K562 (cell line): ENCODE results near the gene LZTR1. TPM values are rescaled to one million over a fixed set of nuclear protein-coding genes. Genes with fewer than 3 reads are reported as not detected.

Experiments
- ATAC-seq: fragments of 200-7000 bp; cut with Tn5 transposase; 3 replicates; pipeline ENCODE4 v1.9.1; 2020; ENCODE audit warnings: moderate library complexity
- BruUV-seq: library from RNA; stranded (reverse); fragments of 400-500 nt; replicated peaks from 2 replicates; lab custom pipeline; 2021; lab: Mats Ljungman, UMichigan
- CTCF ChIA-PET: fragments of 300-600 bp; formaldehyde crosslinking; extraction: SDS; loops from one replicate; lab custom pipeline; 2021; ENCODE audit warnings: low intra/inter-chr PET ratio; lab: Yijun Ruan, JAX
- POLR2A ChIA-PET: fragments of 300-600, 350-650 bp; sonication (Branson Sonifier 250); formaldehyde crosslinking; extraction: SDS; loops from one replicate; lab custom pipeline; 2021; ENCODE audit warnings: antibody characterized with exemption, inconsistent platforms; lab: Yijun Ruan, JAX
- DNase-seq, 4 experiments: peaks; one replicate each; pipeline versions ENCODE4 v3.0.0 to v3.0.0-alpha.2; 2011 to 2018; ENCODE audit warnings: low spot score in 3 of 4, mixed read lengths in 3 of 4; ENCODE audit errors: extremely low read depth in 1 of 4
- FAIRE-seq: peaks from 2 replicates; lab custom pipeline; 2011; peaks lifted over from hg19 to GRCh38; lab: Jason Lieb, UNC
- H2AFZ ChIP-seq: 2 replicates; pipeline ENCODE4 v1.6.0; 2011; ENCODE audit warnings: low read depth, low read length, control low read depth, inconsistent platforms
- H3K27ac ChIP-seq: fragments of 200-600 bp; 3 replicates; pipeline ENCODE4 v1.8.0; 2011; ENCODE audit warnings: low read depth, mild to moderate bottlenecking, control low read depth, inconsistent platforms, low read length, moderate library complexity, mixed read lengths; ENCODE audit errors: extremely low read depth
- H3K27me3 ChIP-seq, 2 experiments: fragments of 300-600 bp in 1 of 2; 2 replicates in 1 of 2; 3 replicates in 1 of 2; pipeline versions ENCODE4 v1.6.0 to v1.8.0; 2011; ENCODE audit warnings: inconsistent platforms in 2 of 2, low read length in 2 of 2, mild to moderate bottlenecking in 1 of 2, mixed read lengths in 1 of 2, moderate library complexity in 1 of 2; ENCODE audit not compliant: control insufficient read depth in 2 of 2, insufficient read depth in 2 of 2
- H3K36me3 ChIP-seq: fragments of 300-600 bp; 3 replicates; pipeline ENCODE4 v1.8.0; 2011; ENCODE audit warnings: mild to moderate bottlenecking, low read length, inconsistent platforms; ENCODE audit not compliant: control insufficient read depth, insufficient read depth
- H3K4me1 ChIP-seq, 2 experiments: fragments of 200-600 bp in 1 of 2; replicated peaks in 1 of 2; 2 replicates in 1 of 2; 3 replicates in 1 of 2; pipeline versions ENCODE4 v1.5.1 to v1.8.0; 2011; ENCODE audit warnings: inconsistent platforms in 2 of 2, low read length in 2 of 2, mild to moderate bottlenecking in 1 of 2, mixed read lengths in 1 of 2, moderate library complexity in 1 of 2; ENCODE audit not compliant: control insufficient read depth in 2 of 2, insufficient read depth in 2 of 2
- H3K4me2 ChIP-seq: 2 replicates; pipeline ENCODE4 v1.6.1; 2011; ENCODE audit warnings: low read length, control low read depth, inconsistent platforms, mixed read lengths; ENCODE audit not compliant: insufficient read depth
- H3K4me3 ChIP-seq: fragments of 200-600 bp; sonication (generic), shearing (Covaris generic); 2 replicates; pipeline ENCODE4 v1.5.1; 2016; ENCODE audit warnings: control low read depth, inconsistent platforms
- H3K79me2 ChIP-seq: fragments of 200-600 bp; 3 replicates; pipeline ENCODE4 v1.8.0; 2011; ENCODE audit warnings: low read length, inconsistent platforms; ENCODE audit not compliant: control insufficient read depth, insufficient read depth
- H3K9ac ChIP-seq, 2 experiments: 2 replicates each; pipeline versions ENCODE4 v1.6.0 to v1.6.1; 2011; ENCODE audit warnings: low read depth in 2 of 2, low read length in 2 of 2, control low read depth in 1 of 2, inconsistent platforms in 1 of 2, mild to moderate bottlenecking in 1 of 2, mixed read lengths in 1 of 2; ENCODE audit not compliant: insufficient read depth in 1 of 2
- H3K9me1 ChIP-seq: one replicate; pipeline ENCODE4 v1.6.0; 2011; ENCODE audit warnings: inconsistent platforms, mild to moderate bottlenecking, low read length, moderate library complexity; ENCODE audit not compliant: control insufficient read depth, insufficient read depth
- H3K9me3 ChIP-seq: replicated peaks from 2 replicates; pipeline ENCODE4 v1.5.1; 2011; ENCODE audit warnings: low read depth, low read length, inconsistent platforms; ENCODE audit not compliant: control insufficient read depth, insufficient read depth
- H4K20me1 ChIP-seq: replicated peaks from 2 replicates; pipeline ENCODE4 v1.6.1; 2011; ENCODE audit warnings: low read length, inconsistent platforms, mixed read lengths; ENCODE audit not compliant: control insufficient read depth, insufficient read depth
- CREM ChIP-seq: IDR thresholded peaks from 2 replicates; pipeline ENCODE4 v1.6.1; 2014; ENCODE audit warnings: antibody characterized with exemption, low read depth
- HDAC6 ChIP-seq: IDR thresholded peaks from 2 replicates; pipeline ENCODE4 v1.6.1; 2012; ENCODE audit warnings: low read depth, mild to moderate bottlenecking, control low read depth, inconsistent platforms, low read length, moderate library complexity
- HNRNPL ChIP-seq: fragments of 200-400 bp; formaldehyde crosslinking; IDR thresholded peaks from 2 replicates; pipeline ENCODE4 v1.6.1; 2017; ENCODE audit warnings: low read depth, mild to moderate bottlenecking, low read length
- ILK ChIP-seq: fragments of 450-650 bp; IDR thresholded peaks from 2 replicates; pipeline ENCODE4 v1.6.1; 2016; ENCODE audit warnings: missing genetic modification characterization, low read depth, mild to moderate bottlenecking, missing compliant biosample characterization, moderate library complexity, borderline replicate concordance
- JUND ChIP-seq, 2 experiments: IDR thresholded peaks; 2 replicates in 1 of 2; 3 replicates in 1 of 2; pipeline ENCODE4 v1.6.1; 2011; ENCODE audit warnings: borderline replicate concordance in 2 of 2, low read depth in 2 of 2, low read length in 2 of 2, improper control_type of control experiment in 1 of 2, missing biosample characterization in 1 of 2, missing genetic modification characterization in 1 of 2, missing genetic modification reagents in 1 of 2
- KDM5B ChIP-seq: fragments of 200-600 bp; sonication (generic); IDR thresholded peaks from 2 replicates; pipeline ENCODE4 v1.6.1; 2012; ENCODE audit warnings: low read depth, mild to moderate bottlenecking, moderate library complexity, low read length, control low read depth, inconsistent platforms; ENCODE audit not compliant: insufficient replicate concordance
- KLF13 ChIP-seq: fragments of 450-650 bp; IDR thresholded peaks from 2 replicates; pipeline ENCODE4 v1.6.1; 2016; ENCODE audit warnings: missing genetic modification characterization, low read depth, mild to moderate bottlenecking, missing compliant biosample characterization, moderate library complexity, borderline replicate concordance
- PHF8 ChIP-seq: fragments of 200-600 bp; sonication (generic); IDR thresholded peaks from 2 replicates; pipeline ENCODE4 v1.6.1; 2012; ENCODE audit warnings: mixed run types, mild to moderate bottlenecking, inconsistent platforms, low read length, moderate library complexity, borderline replicate concordance
- POLR2G ChIP-seq: fragments of 200-400 bp; formaldehyde crosslinking; IDR thresholded peaks from 2 replicates; pipeline ENCODE4 v1.6.1; 2017; ENCODE audit warnings: low read depth, mild to moderate bottlenecking, antibody characterized with exemption, low read length, moderate library complexity
- RBM14 ChIP-seq: fragments of 200-400 bp; formaldehyde crosslinking; IDR thresholded peaks from 2 replicates; pipeline ENCODE4 v1.6.1; 2018; ENCODE audit warnings: low read depth, mild to moderate bottlenecking, low read length, moderate library complexity, borderline replicate concordance; ENCODE audit not compliant: insufficient read depth
- SRSF3 ChIP-seq: fragments of 200-400 bp; formaldehyde crosslinking; IDR thresholded peaks from 2 replicates; pipeline ENCODE4 v1.6.1; 2016; ENCODE audit warnings: mild to moderate bottlenecking, low read length, moderate library complexity; ENCODE audit not compliant: insufficient read depth
- STAG1 ChIP-seq: sonication (generic); formaldehyde crosslinking; IDR thresholded peaks from 2 replicates; pipeline ENCODE4 v1.5.0; 2020; ENCODE audit warnings: missing genetic modification reagents, borderline replicate concordance
- TBP ChIP-seq: optimal IDR thresholded peaks from 2 replicates; pipeline ENCODE3; 2011; ENCODE audit warnings: low read depth, low read length, improper control_type of control experiment
- TEAD1 ChIP-seq, 2 experiments: fragments of 450-650 bp in 1 of 2; sonication (generic) in 1 of 2; formaldehyde crosslinking; IDR thresholded peaks; 2 replicates each; pipeline versions ENCODE4 v1.4.0 to v1.8.0; 2020 to 2022; ENCODE audit warnings: mild to moderate bottlenecking in 2 of 2, missing genetic modification reagents in 1 of 2
- ZNF133 ChIP-seq: fragments of 250-450 bp; sonication (Bioruptor Pico); IDR thresholded peaks from 2 replicates; pipeline ENCODE4 v1.4.0; 2020; ENCODE audit warnings: mild to moderate bottlenecking
- ZNF184 ChIP-seq: sonication (generic); formaldehyde crosslinking; IDR thresholded peaks from 2 replicates; pipeline ENCODE4 v1.5.0; 2020; ENCODE audit warnings: missing genetic modification reagents
- ZSCAN29 ChIP-seq: fragments of 450-650 bp; IDR thresholded peaks from 2 replicates; pipeline ENCODE4 v1.6.1; 2017
- WGBS: fragments of 100-300 bp; shearing (Covaris generic); methylation state at CpG from one replicate; pipeline ENCODE4 v1.1.6; 2016; ENCODE audit warnings: low coverage, mixed read lengths; ENCODE audit not compliant: insufficient coverage; ENCODE audit errors: missing lambda C conversion rate; 5-methylcytosine and 5-hydroxymethylcytosine counted together
- in situ Hi-C: fragments of 300-500 bp; cut with MboI; formaldehyde crosslinking; loops from 4 replicates; pipeline ENCODE4 v1.15.0; 2018; ENCODE audit warnings: inconsistent platforms, mixed read lengths
- intact Hi-C: fragments of 100-400 bp; cut with micrococcal nuclease; formaldehyde crosslinking; loops from 2 replicates; pipeline ENCODE4 v1.14.2; 2022
- polyA plus RNA-seq, 8 experiments: library from polyadenylated mRNA; depleted of rRNA in 4 of 8; stranded (reverse) in 5 of 8; unstranded in 3 of 8; fragments of >200 nt; fragmentation: Nextera tagmentation in 2 of 8; fragmentation: Illumina TruSeq in 1 of 8; extraction: Ambion mirVana in 2 of 8; extraction: Trizol in 1 of 8; gene quantifications; 2 replicates each; pipeline versions ENCODE4 v1.2.1 to v1.2.3, GENCODE V29; 2011 to 2014; ENCODE audit warnings: inconsistent platforms in 1 of 8, missing spikeins in 1 of 8
- total RNA-seq, 7 experiments: library from RNA; depleted of rRNA in 6 of 7; stranded (reverse); fragments of >200 nt in 6 of 7; fragmentation: Illumina TruSeq in 2 of 7; extraction: Trizol in 2 of 7; gene quantifications; 2 replicates each; pipeline versions ENCODE4 v1.2.1 to v1.2.3, GENCODE V29; 2011 to 2021; ENCODE audit warnings: low replicate concordance in 1 of 7

LZTR1 gene
- total and polyA plus RNA-seq, 9 of the 15 experiments (the other 6 are each of a cell fraction or from before 2014, with no cell fraction given) = 2.2 to 135 (median 63.0) TPM

- TF ChIP-seq RBM14 (0 out of 2 replicates have a peak, but pooled peaks have one; percentile 49), POLR2G (peak; percentile 54)
Measured at GRCh38 chr22:21031545-21032036, 49.5 kb downstream of the LZTR1 start (continued).

DNA sequence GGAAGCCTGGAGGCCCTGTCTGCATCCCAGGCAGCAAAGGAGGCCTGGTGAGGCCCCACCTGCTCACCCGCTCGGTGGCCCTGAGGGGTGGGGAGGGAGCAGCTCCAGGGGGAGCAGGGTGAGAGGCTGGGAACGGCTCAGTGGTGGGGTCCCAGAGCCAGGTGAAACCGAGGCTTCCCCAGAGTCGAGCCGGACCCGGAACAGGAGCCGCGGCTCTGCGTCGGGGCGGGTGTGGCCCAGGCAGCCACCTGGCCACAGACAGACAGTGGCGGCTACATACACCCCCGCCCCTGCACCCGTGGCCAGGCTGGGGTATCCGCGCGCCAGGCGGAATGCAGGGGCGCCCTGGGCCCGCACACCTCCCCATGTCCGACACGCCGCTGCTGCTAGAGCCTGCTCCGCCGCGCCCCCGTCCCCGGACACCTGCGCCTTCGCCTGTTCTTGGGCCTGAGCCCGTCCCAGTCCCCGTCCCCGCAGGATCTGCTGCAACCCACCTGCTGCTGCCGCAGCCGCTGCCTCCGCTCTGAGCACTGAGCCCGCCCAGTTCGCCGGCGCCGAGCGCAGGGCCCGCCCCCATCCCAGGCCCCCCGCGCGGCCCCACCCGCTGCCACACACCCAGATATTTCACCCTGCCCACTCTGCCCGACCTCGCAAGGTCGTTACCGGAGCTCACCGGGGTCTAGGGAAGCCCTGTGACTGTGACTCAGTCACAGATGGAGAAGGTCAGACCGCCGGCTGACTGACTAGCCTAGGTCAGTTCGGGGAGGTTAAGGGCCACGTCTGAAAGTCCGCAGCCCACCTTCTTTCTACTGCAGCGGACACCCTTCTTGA lies 50.2 kb downstream of the LZTR1 start, which contains the start of gene SLC7A4:
Gene SLC7A4, minus strand, starts transcription at position 525 of the 831 bp plus-strand sequence. CDS start 749 bp downstream, outside the sequence.
- POLR2A ChIA-PET = interaction anchor here (0.6 to 10.2 kb wide), 10 partner anchors 9 to 871 kb away, joined by 3 to 120 read pairs (median 4); partner anchors contain the start of genes LRRC74B, LZTR1, P2RX6 and THAP7
- Histone ChIP-seq H3K9me1 (peaks cover 4% of the 10 kb centered on the region), H3K4me2 (no peak within 1 kb of the TSS), H3K9me3 (no peaks in the 10 kb centered on the region), H3K79me2 (no peaks in the 10 kb centered on the region), H2AFZ (peak within 1 kb of the TSS; percentile 14), H3K27ac (no peak within 1 kb of the TSS), H3K27me3 (peaks cover 37 to 62% of the 10 kb centered on the region in 2 experiments; a peak in 4 of 5 replicates), H3K4me1 (peaks cover 1 to 44% of the 10 kb centered on the region in 2 experiments), H3K36me3 (no peaks in the 10 kb centered on the region), H3K9ac (peak within 1 kb of the TSS in 1 of 2 experiments; percentile 5; a peak in 2 of 4 replicates), H4K20me1 (peaks cover 35% of the 10 kb centered on the region), H3K4me3 (no peak within 1 kb of the TSS)
- 37% methylated on average over 59 of the region's 59 CpGs for WGBS
- no TSS peak for BruUV-seq
- DNase-seq (peak in 2 of 4 experiments; percentile 85 to 88), FAIRE-seq (no peak), ATAC-seq (peak; percentile 26)
- intact Hi-C loops (no loop called here), in situ Hi-C loops (no loop called here)
- CTCF ChIA-PET = no interaction called here
- TF ChIP-seq STAG1 (CRISPR knock-in tag) (peak; percentile 39; the same call in 1 of the 2 replicates), TEAD1 (CRISPR knock-in tag; IDR thresholded peaks at IDR 0.05) (peak in 1 of 2 experiments; percentile 17; a peak in 1 of 4 replicates), KLF13 (no peak), PHF8 (no peak), HDAC6 (0 out of 2 replicates have a peak, but pooled peaks have one; percentile 26), SRSF3 (0 out of 2 replicates have a peak, but pooled peaks have one; percentile 15), HNRNPL (peak; percentile 33; the same call in 1 of the 2 replicates), ZSCAN29 (no peak), ILK (tag) (no peak), JUND (IDR thresholded peaks at IDR 0.05; ENCODE audit: borderline replicate concordance, low read depth, low read length) (peak; percentile 23; the same call in 1 of the 2 replicates), JUND (tag; IDR thresholded peaks at IDR 0.05; ENCODE audit: borderline replicate concordance, low read depth, low read length) (no peak), CREM (0 out of 2 replicates have a peak, but pooled peaks have one; percentile 14), ZNF184 (CRISPR knock-in tag) (0 out of 2 replicates have a peak, but pooled peaks have one; percentile 51), TBP (no peak), KDM5B (peak; percentile 25), ZNF133 (0 out of 2 replicates have a peak, but pooled peaks have one; percentile 58)
